Activated naive CD4-positive, alpha-beta T cell treated with anti-CD3 and anti-CD28 coated beads, Interleukin-2, amount 50 U/mL, for 24 hours (primary cell): ENCODE results near the gene CTNNBIP1.
"Not testable (repeated sequence)": the region's sequence is repeated elsewhere in the genome, so short reads cannot be mapped to it uniquely, and the experiment has no call there.

Source experiments
- H3K27ac Mint-ChIP-seq: one replicate; pipeline ENCODE4 v1.8.0; 2021; ENCODE audit warnings: mild to moderate bottlenecking, mixed read lengths
- H3K27me3 Mint-ChIP-seq: one replicate; pipeline ENCODE4 v1.8.0; 2021; ENCODE audit warnings: mixed read lengths
- H3K36me3 Mint-ChIP-seq: one replicate; pipeline ENCODE4 v1.8.0; 2021; ENCODE audit warnings: mixed read lengths
- H3K4me1 Mint-ChIP-seq: one replicate; pipeline ENCODE4 v1.8.0; 2021; ENCODE audit warnings: mixed read lengths
- H3K4me3 Mint-ChIP-seq: one replicate; pipeline ENCODE4 v1.8.0; 2021; ENCODE audit warnings: mild to moderate bottlenecking, mixed read lengths
- H3K9me3 Mint-ChIP-seq: one replicate; pipeline ENCODE4 v1.8.0; 2021; ENCODE audit warnings: mixed read lengths

Gene CTNNBIP1

GRCh38 chr1:9823943-9824701, 85.9 kb downstream of the CTNNBIP1 start, which contains the start of gene CLSTN1:
TSS of gene CLSTN1 (minus strand) at chr1:9823965. CDS start at chr1:9823733, 232 bp downstream.
- H3K4me1 Mint-ChIP-seq, result peaks cover 53% of the 10 kb centered on the region
- peak within 1 kb of the TSS; percentile 89 for H3K27ac Mint-ChIP-seq
- no peaks in the 10 kb centered on the region for H3K9me3 Mint-ChIP-seq
- no peaks in the 10 kb centered on the region for H3K27me3 Mint-ChIP-seq
- peak within 1 kb of the TSS; percentile 95 for H3K4me3 Mint-ChIP-seq
- H3K36me3 Mint-ChIP-seq, result no peaks in the 10 kb centered on the region

DNA sequence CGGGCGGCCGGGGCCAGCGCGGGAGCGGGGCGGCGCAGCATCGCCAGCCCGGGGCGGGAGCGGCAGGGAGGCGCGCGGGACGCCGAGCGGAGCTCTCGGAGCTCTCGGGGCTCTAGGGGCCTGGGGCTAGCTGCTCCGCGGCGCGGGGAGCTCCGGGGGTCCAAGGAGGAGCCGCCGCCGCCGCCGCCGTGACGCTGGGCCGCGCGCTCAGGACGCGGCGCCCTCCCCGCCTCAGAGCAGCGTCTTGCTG, 86.5 kb downstream of the CTNNBIP1 start:
- Mint-ChIP-seq H3K4me3 (peak overlapping the region; percentile 65), H3K4me1 (peaks cover 55% of the 10 kb centered on the region), H3K36me3 (no peaks in the 10 kb centered on the region), H3K27me3 (no peaks in the 10 kb centered on the region), H3K9me3 (no peaks in the 10 kb centered on the region), H3K27ac (no peak overlapping the region)

GRCh38 chr1:9822897-9823692, 87.0 kb downstream of the CTNNBIP1 start:
- H3K27ac Mint-ChIP-seq, result peak overlapping the region; percentile 89
- H3K9me3 Mint-ChIP-seq, result no peaks in the 10 kb centered on the region
- H3K4me1 Mint-ChIP-seq, result peaks cover 55% of the 10 kb centered on the region
- peak overlapping the region; percentile 95 for H3K4me3 Mint-ChIP-seq
- H3K36me3 Mint-ChIP-seq, result no peaks in the 10 kb centered on the region
- no peaks in the 10 kb centered on the region for H3K27me3 Mint-ChIP-seq

DNA sequence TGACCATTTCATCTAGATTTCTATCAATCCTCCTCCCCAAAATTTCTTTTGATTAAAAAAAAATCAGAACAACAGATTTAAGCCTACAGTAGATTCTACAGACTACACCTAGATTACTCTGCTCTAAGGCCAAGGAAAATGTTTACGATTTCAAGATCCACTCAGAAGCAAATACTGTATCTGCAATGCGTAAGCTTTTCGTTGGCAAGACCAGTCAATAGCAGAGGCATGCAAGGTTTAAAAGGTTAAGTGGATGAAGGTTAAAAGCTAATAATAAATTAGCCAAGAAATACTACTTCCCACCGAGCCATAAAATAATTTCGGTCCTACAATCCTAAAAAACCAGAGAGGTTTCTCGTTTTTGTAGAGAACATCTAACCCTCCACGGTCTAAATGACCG, 87.6 kb downstream of the CTNNBIP1 start:
- no peaks in the 10 kb centered on the region for H3K9me3 Mint-ChIP-seq
- no peaks in the 10 kb centered on the region for H3K27me3 Mint-ChIP-seq
- peak overlapping the region; percentile 95 for H3K4me3 Mint-ChIP-seq
- peak overlapping the region; percentile 89 for H3K27ac Mint-ChIP-seq
- H3K4me1 Mint-ChIP-seq, result peaks cover 51% of the 10 kb centered on the region
- no peaks in the 10 kb centered on the region for H3K36me3 Mint-ChIP-seq

- Mint-ChIP-seq H3K4me3 (peak overlapping the region; percentile 95), H3K4me1 (peaks cover 49% of the 10 kb centered on the region), H3K27ac (no peak overlapping the region), H3K36me3 (no peaks in the 10 kb centered on the region), H3K27me3 (no peaks in the 10 kb centered on the region), H3K9me3 (no peaks in the 10 kb centered on the region)
These were observed 88.4 kb downstream of the CTNNBIP1 start for GRCh38 chr1:9821710-9822109.

DNA sequence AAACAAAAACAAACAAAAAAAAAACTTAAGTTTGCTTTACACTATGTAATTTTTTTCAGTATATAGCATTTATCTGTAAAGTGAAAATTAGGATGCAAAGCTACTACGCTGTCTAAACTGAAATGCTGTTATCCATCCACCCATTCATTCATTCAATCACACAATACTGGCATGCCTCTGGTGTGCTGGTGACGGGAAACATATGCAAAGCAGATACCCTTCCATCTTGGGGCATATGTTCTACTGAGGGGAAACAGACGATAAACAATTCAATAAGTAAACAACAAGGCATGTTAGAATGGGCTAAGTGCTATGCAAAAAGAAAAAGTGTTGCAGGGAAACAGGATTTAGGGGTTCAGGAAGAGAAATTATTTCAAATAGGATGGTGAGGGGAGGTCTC, 89.5 kb downstream of the CTNNBIP1 start:
- H3K4me1 Mint-ChIP-seq, result peaks cover 48% of the 10 kb centered on the region
- H3K27me3 Mint-ChIP-seq, result no peaks in the 10 kb centered on the region
- peaks cover 3% of the 10 kb centered on the region for H3K36me3 Mint-ChIP-seq
- H3K4me3 Mint-ChIP-seq, result peak overlapping the region; percentile 42
- no peaks in the 10 kb centered on the region for H3K9me3 Mint-ChIP-seq
- peak overlapping the region; percentile 10 for H3K27ac Mint-ChIP-seq

GRCh38 chr1:9817734-9818133, 92.3 kb downstream of the CTNNBIP1 start:
- Mint-ChIP-seq H3K27ac (no peak overlapping the region), H3K4me1 (peaks cover 45% of the 10 kb centered on the region), H3K4me3 (no peak overlapping the region), H3K27me3 (no peaks in the 10 kb centered on the region), H3K36me3 (peaks cover 3% of the 10 kb centered on the region), H3K9me3 (no peaks in the 10 kb centered on the region)

DNA sequence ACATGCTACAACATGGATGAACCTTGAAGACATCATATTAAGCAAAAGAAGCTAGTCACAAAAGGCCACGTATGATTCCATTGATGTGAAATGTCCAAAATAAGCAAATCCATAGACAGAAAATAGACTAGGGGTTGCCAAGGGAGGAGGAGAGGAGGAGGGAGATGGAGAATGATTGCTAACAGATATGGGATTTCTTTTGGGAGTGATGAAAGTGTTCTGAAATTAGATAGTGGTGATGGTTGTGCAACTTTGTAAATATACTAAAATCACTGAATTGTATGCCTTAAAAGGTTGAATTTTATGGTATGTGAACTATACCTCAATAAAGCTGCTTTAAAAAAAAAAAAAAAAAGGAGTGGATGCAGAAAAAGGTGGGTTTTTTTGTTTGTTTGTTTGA, 93.9 kb downstream of the CTNNBIP1 start:
- Mint-ChIP-seq H3K36me3 (peaks cover 3% of the 10 kb centered on the region), H3K4me1 (peaks cover 37% of the 10 kb centered on the region), H3K9me3 (no peaks in the 10 kb centered on the region), H3K27ac (no peak overlapping the region), H3K27me3 (no peaks in the 10 kb centered on the region), H3K4me3 (no peak overlapping the region)

GRCh38 chr1:9815150-9815549, 94.9 kb downstream of the CTNNBIP1 start:
- Mint-ChIP-seq H3K27me3 (no peaks in the 10 kb centered on the region), H3K36me3 (peaks cover 3% of the 10 kb centered on the region), H3K4me3 (no peak overlapping the region), H3K27ac (no peak overlapping the region), H3K9me3 (no peaks in the 10 kb centered on the region), H3K4me1 (peaks cover 34% of the 10 kb centered on the region)

GRCh38 chr1:9814619-9815018, 95.5 kb downstream of the CTNNBIP1 start:
- no peak overlapping the region for H3K4me3 Mint-ChIP-seq
- H3K4me1 Mint-ChIP-seq, result peaks cover 33% of the 10 kb centered on the region
- H3K36me3 Mint-ChIP-seq, result peaks cover 3% of the 10 kb centered on the region
- no peak overlapping the region for H3K27ac Mint-ChIP-seq
- H3K27me3 Mint-ChIP-seq, result no peaks in the 10 kb centered on the region
- no peaks in the 10 kb centered on the region for H3K9me3 Mint-ChIP-seq

DNA sequence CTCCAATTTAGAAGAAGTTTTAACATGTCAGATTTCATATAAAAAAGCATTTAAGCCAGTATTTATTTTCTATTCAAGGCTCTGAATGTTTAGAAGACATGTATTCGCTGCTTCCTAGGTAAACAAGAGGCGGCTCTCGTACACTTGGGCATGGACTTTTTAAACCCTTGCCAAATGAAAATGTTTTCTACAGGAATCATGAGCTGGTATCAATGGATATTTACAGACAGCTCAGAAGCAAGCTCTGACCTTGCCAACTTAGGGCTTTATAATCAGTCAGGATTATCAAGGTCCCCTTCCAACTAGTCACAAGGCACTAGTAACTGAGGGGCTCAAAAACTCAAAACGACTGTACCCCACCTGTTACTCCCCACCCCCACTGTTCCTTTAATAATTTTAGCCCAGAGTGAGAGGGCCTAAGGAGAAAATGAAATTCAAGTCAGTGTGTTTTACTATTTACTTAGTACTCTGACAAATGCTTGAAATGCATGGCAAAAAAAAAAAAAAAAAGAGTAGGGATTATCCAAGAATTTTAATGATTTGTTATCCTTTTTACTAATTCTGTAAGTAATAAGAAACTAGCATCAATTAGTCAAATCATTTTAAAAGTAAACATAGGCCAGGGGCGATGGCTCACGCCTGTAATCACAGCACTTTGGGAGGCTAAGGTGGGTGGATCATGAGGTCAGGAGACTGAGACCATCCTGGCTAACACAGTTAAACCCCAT, 98.7 kb downstream of the CTNNBIP1 start:
- Mint-ChIP-seq H3K36me3 (peaks cover 3% of the 10 kb centered on the region), H3K4me3 (no peak overlapping the region), H3K27ac (no peak overlapping the region), H3K4me1 (peaks cover 55% of the 10 kb centered on the region), H3K9me3 (no peaks in the 10 kb centered on the region), H3K27me3 (no peaks in the 10 kb centered on the region)

DNA sequence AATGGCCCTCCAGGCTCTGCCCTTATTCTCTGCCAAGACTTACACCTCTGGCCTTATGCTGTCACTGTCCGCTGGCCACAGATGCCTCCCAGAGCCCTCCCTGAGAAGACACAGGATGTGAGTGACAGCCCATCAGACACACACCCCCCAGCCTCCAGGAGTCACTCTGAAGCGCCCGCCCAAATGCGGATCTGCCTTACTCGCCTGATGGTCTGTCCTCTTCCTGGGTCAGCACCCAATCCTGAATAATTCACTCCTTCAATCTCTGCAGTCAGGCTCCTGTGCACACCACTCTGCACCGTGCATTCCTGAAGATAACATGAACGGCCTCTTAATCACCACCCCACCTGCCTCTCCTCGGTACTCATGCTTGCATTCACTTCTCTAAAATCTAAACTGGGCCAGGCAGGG, 101.0 kb downstream of the CTNNBIP1 start:
- no peak overlapping the region for H3K4me3 Mint-ChIP-seq
- no peaks in the 10 kb centered on the region for H3K36me3 Mint-ChIP-seq
- H3K27me3 Mint-ChIP-seq, result no peaks in the 10 kb centered on the region
- peaks cover 53% of the 10 kb centered on the region for H3K4me1 Mint-ChIP-seq
- H3K9me3 Mint-ChIP-seq, result no peaks in the 10 kb centered on the region
- H3K27ac Mint-ChIP-seq, result no peak overlapping the region

DNA sequence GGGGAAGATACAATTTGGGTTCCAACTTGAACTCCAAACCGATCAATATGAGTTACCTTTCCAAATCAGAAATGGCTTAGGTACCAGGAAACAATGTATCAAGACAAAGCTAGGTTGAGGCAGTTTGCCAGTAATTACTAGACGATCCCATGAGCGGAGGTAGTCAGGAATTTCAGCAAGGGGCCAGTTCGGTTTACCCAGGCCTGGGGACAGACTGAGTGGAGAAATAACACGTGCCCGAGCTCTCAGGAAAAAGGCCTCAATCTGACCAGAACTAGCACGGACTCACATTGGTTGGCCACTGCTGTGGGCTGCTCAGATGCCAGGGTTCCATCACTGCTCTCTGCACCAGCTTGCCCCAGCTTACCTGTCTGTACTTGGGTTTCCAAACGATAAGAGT, 101.6 kb downstream of the CTNNBIP1 start:
- H3K4me3 Mint-ChIP-seq, result no peak overlapping the region
- no peaks in the 10 kb centered on the region for H3K9me3 Mint-ChIP-seq
- H3K27me3 Mint-ChIP-seq, result no peaks in the 10 kb centered on the region
- H3K4me1 Mint-ChIP-seq, result peaks cover 50% of the 10 kb centered on the region
- no peaks in the 10 kb centered on the region for H3K36me3 Mint-ChIP-seq
- no peak overlapping the region for H3K27ac Mint-ChIP-seq

DNA sequence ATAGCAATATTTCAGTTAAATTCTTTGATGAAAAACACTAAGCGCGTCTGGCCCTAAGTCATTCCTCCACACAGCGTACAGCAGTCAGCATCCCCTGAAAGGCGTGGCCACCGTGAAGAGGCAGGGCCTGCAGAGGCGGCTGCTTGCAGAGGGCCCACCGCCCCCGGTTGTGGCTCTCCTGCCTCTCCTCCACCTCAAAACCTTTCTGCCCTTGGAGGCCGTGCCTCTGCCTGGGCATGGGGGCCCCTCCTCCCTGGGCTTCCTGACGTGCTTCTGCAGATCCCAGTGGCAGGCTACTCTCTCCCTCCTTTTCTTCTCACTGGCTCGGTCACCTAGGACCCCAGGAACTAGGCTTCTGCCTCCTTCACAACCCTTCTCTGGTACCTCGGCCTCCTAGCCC, 102.5 kb downstream of the CTNNBIP1 start:
- no peaks in the 10 kb centered on the region for H3K36me3 Mint-ChIP-seq

DNA sequence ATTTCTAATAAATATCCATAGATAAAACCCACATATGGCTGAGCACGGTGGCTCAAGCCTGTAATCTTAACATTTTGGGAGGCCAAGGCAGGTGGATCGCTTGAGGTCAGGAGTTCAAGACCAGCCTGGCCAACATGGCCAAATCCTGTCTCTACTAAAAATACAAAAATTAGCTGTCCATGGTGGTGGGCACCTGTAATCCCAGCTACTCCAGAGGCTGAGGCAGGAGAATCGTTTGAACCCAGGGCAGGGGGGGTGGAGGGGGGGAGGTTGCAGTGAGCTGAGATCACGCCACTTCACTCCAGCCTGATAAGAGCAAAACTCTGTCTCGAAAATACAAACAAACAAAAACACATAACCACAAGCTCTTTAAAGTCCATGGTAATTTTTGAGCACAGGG, 104.1 kb downstream of the CTNNBIP1 start:
- not testable (repeated sequence) for H3K27me3 Mint-ChIP-seq, H3K4me3 Mint-ChIP-seq, H3K9me3 Mint-ChIP-seq, H3K36me3 Mint-ChIP-seq, H3K27ac Mint-ChIP-seq
- peaks cover 66% of the 10 kb centered on the region for H3K4me1 Mint-ChIP-seq

More for the DNA sequence above, 102.5 kb downstream of the CTNNBIP1 start:
- H3K9me3 Mint-ChIP-seq, result no peaks in the 10 kb centered on the region
- no peak overlapping the region for H3K4me3 Mint-ChIP-seq
- no peak overlapping the region for H3K27ac Mint-ChIP-seq
- H3K27me3 Mint-ChIP-seq, result no peaks in the 10 kb centered on the region
- H3K4me1 Mint-ChIP-seq, result peaks cover 56% of the 10 kb centered on the region

- H3K4me3 Mint-ChIP-seq, result no peak overlapping the region
- peaks cover 1% of the 10 kb centered on the region for H3K36me3 Mint-ChIP-seq
- H3K27me3 Mint-ChIP-seq, result no peaks in the 10 kb centered on the region
- peak overlapping the region; percentile 66 for H3K27ac Mint-ChIP-seq
- peaks cover 65% of the 10 kb centered on the region for H3K4me1 Mint-ChIP-seq
- H3K9me3 Mint-ChIP-seq, result no peaks in the 10 kb centered on the region
These were observed 105.0 kb downstream of the CTNNBIP1 start for GRCh38 chr1:9805006-9805508.
